ENCODE data around the gene CRK.

GRCh38 chr17:1384905-1385435 lies 71.1 kb downstream of the CRK start:
- TF ChIP-seq CTCF (IDR thresholded peaks at IDR 0.05): no peak
- no peak for TF ChIP-seq EP300 (IDR thresholded peaks at IDR 0.05)
- no peak for TF ChIP-seq POLR2AphosphoS5 (IDR thresholded peaks at IDR 0.05)
- no peak for TF ChIP-seq POLR2A (IDR thresholded peaks at IDR 0.05)

All from stomach (tissue), 4 donors.